K562 (cell line): ENCODE measurements around the gene SYNRG. TPM values are rescaled to one million over a fixed set of nuclear protein-coding genes. Genes with fewer than 3 reads are reported as not detected.

Experiments used
- C11orf30 ChIP-seq: fragments of 450-650 bp; IDR thresholded peaks from 2 replicates; pipeline ENCODE4 v1.6.1; 2016; ENCODE audit warnings: low read depth, mild to moderate bottlenecking
- FOXA1 ChIP-seq: fragments of 450-650 bp; IDR thresholded peaks from 2 replicates; pipeline ENCODE4 v1.6.1; 2016; ENCODE audit warnings: mild to moderate bottlenecking, borderline replicate concordance
- GABPA ChIP-seq: fragments of 200-800 bp; sonication (Bioruptor generic); conservative IDR thresholded peaks from 2 replicates; pipeline ENCODE4 v1.6.1; 2016; ENCODE audit warnings: low read depth, missing genetic modification characterization, missing compliant biosample characterization
- HIVEP1 ChIP-seq: fragments of 250-450 bp; sonication (Bioruptor Pico); IDR thresholded peaks from 2 replicates; pipeline ENCODE4 v1.4.0; 2020; ENCODE audit warnings: mild to moderate bottlenecking
- IRF2 ChIP-seq: sonication (generic); formaldehyde crosslinking; IDR thresholded peaks from 2 replicates; pipeline ENCODE4 v1.8.1; 2022; ENCODE audit warnings: mild to moderate bottlenecking, missing genetic modification reagents
- KDM2B ChIP-seq: fragments of 250-450 bp; sonication (Bioruptor Pico); IDR thresholded peaks from 2 replicates; pipeline ENCODE4 v1.8.0; 2021; ENCODE audit warnings: mild to moderate bottlenecking, moderate library complexity
- MTA3 ChIP-seq: fragments of 450-650 bp; formaldehyde crosslinking; IDR thresholded peaks from 2 replicates; pipeline ENCODE4 v1.6.1; 2017; ENCODE audit warnings: mild to moderate bottlenecking, borderline replicate concordance
- MTF1 ChIP-seq: fragments of 250-450 bp; sonication (Bioruptor Pico); IDR thresholded peaks from 2 replicates; pipeline ENCODE4 v1.9.0; 2021; ENCODE audit warnings: moderate library complexity, mild to moderate bottlenecking, inconsistent platforms, borderline replicate concordance
- NBN ChIP-seq: fragments of 450-650 bp; IDR thresholded peaks from 2 replicates; pipeline ENCODE4 v1.6.1; 2016; ENCODE audit warnings: low read depth, mild to moderate bottlenecking
- SMAD3 ChIP-seq: fragments of 450-650 bp; formaldehyde crosslinking; conservative IDR thresholded peaks from 2 replicates; pipeline ENCODE4 v1.4.0; 2020; ENCODE audit warnings: mild to moderate bottlenecking
- TBP ChIP-seq: optimal IDR thresholded peaks from 2 replicates; pipeline ENCODE3; 2011; ENCODE audit warnings: low read depth, low read length, improper control_type of control experiment
- TCF7L2 ChIP-seq: fragments of 150-350 bp; IDR thresholded peaks from 2 replicates; pipeline ENCODE4 v1.6.1; 2016; ENCODE audit warnings: low read depth, mild to moderate bottlenecking, low read length, moderate library complexity
- TRIM28 ChIP-seq: fragments of 450-650 bp; IDR thresholded peaks from 2 replicates; pipeline ENCODE4 v1.6.1; 2017
- ZBTB5 ChIP-seq: fragments of 450-650 bp; IDR thresholded peaks from 2 replicates; pipeline ENCODE4 v1.6.1; 2017; ENCODE audit warnings: antibody characterized with exemption
- ZBTB8A ChIP-seq: fragments of 450-650 bp; IDR thresholded peaks from 2 replicates; pipeline ENCODE4 v1.6.1; 2018; ENCODE audit warnings: mild to moderate bottlenecking, moderate library complexity; ENCODE audit not compliant: partially characterized antibody
- ZNF280B ChIP-seq: fragments of 250-450 bp; sonication (Bioruptor Pico); IDR thresholded peaks from 2 replicates; pipeline ENCODE4 v1.5.1; 2021; ENCODE audit warnings: mild to moderate bottlenecking
- ZNF324 ChIP-seq: fragments of 250-450 bp; sonication (Bioruptor Pico); IDR thresholded peaks from 2 replicates; pipeline ENCODE4 v1.4.0; 2020; ENCODE audit warnings: mild to moderate bottlenecking
- ZNF518B ChIP-seq: fragments of 250-450 bp; sonication (Bioruptor Pico); IDR thresholded peaks from 2 replicates; pipeline ENCODE4 v1.5.0; 2021; ENCODE audit warnings: mild to moderate bottlenecking, moderate library complexity
- ZNF583 ChIP-seq: fragments of 250-450 bp; sonication (Bioruptor Pico); IDR thresholded peaks from 2 replicates; pipeline ENCODE4 v1.4.0; 2020
- ZSCAN32 ChIP-seq: fragments of 450-650 bp; formaldehyde crosslinking; IDR thresholded peaks from 2 replicates; pipeline ENCODE4 v1.4.0; 2020; ENCODE audit warnings: mild to moderate bottlenecking, moderate library complexity
- ZZZ3 ChIP-seq: fragments of 450-650 bp; IDR thresholded peaks from 2 replicates; pipeline ENCODE4 v1.6.1; 2016; ENCODE audit warnings: antibody characterized with exemption, mild to moderate bottlenecking, moderate library complexity
- polyA plus RNA-seq, 8 experiments: library from polyadenylated mRNA; depleted of rRNA in 4 of 8; stranded (reverse) in 5 of 8; unstranded in 3 of 8; fragments of >200 nt; fragmentation: Nextera tagmentation in 2 of 8; fragmentation: Illumina TruSeq in 1 of 8; extraction: Ambion mirVana in 2 of 8; extraction: Trizol in 1 of 8; gene quantifications; 2 replicates each; pipeline versions ENCODE4 v1.2.1 to v1.2.3, GENCODE V29; 2011 to 2014; ENCODE audit warnings: inconsistent platforms in 1 of 8, missing spikeins in 1 of 8
- total RNA-seq, 7 experiments: library from RNA; depleted of rRNA in 6 of 7; stranded (reverse); fragments of >200 nt in 6 of 7; fragmentation: Illumina TruSeq in 2 of 7; extraction: Trizol in 2 of 7; gene quantifications; 2 replicates each; pipeline versions ENCODE4 v1.2.1 to v1.2.3, GENCODE V29; 2011 to 2021; ENCODE audit warnings: low replicate concordance in 1 of 7
- TF ChIP-seq, protein P1 (sequence below): IDR thresholded peaks from 2 replicates; pipeline ENCODE4 v1.6.1; 2016; ENCODE audit warnings: missing genetic modification characterization, missing compliant biosample characterization

The SYNRG gene
- total and polyA plus RNA-seq, 9 of the 15 experiments (the other 6 are each of a cell fraction or from before 2014, with no cell fraction given): 2.9 to 28.2 (median 15.1) TPM

- no peak for TF ChIP-seq TCF7L2
- no peak for TF ChIP-seq ZBTB5
- TF ChIP-seq KDM2B (CRISPR knock-in tag): no peak
- no peak for TF ChIP-seq ZNF280B (CRISPR knock-in tag)
- TF ChIP-seq FOXA1: no peak
- no peak for TF ChIP-seq MTF1
- peak; percentile 45; the same call in 1 of the 2 replicates for TF ChIP-seq NBN
- TF ChIP-seq, protein P1, sequence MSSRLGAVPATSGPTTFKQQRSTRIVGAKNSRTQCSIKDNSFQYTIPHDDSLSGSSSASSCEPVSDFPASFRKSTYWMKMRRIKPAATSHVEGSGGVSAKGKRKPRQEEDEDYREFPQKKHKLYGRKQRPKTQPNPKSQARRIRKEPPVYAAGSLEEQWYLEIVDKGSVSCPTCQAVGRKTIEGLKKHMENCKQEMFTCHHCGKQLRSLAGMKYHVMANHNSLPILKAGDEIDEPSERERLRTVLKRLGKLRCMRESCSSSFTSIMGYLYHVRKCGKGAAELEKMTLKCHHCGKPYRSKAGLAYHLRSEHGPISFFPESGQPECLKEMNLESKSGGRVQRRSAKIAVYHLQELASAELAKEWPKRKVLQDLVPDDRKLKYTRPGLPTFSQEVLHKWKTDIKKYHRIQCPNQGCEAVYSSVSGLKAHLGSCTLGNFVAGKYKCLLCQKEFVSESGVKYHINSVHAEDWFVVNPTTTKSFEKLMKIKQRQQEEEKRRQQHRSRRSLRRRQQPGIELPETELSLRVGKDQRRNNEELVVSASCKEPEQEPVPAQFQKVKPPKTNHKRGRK: no peak
- TF ChIP-seq ZSCAN32: no peak
- no peak for TF ChIP-seq ZZZ3
- TF ChIP-seq ZBTB8A: no peak
- no peak for TF ChIP-seq IRF2 (CRISPR knock-in tag)
- TF ChIP-seq TBP: peak; percentile 66
- no peak for TF ChIP-seq ZNF518B (CRISPR knock-in tag)
- TF ChIP-seq ZNF324 (CRISPR knock-in tag): no peak
- no peak for TF ChIP-seq HIVEP1 (CRISPR knock-in tag)
- peak; percentile 88 for TF ChIP-seq C11orf30
- TF ChIP-seq MTA3: no peak
- no peak for TF ChIP-seq TRIM28
- TF ChIP-seq SMAD3 (CRISPR knock-in tag): no peak
- TF ChIP-seq GABPA (tag): 0 out of 2 replicates have a peak, but pooled peaks have one; percentile 15
- TF ChIP-seq ZNF583 (CRISPR knock-in tag): no peak
Measured at GRCh38 chr17:37643118-37643766, 34.0 kb upstream of the SYNRG start, which contains the start of gene DDX52 (continued).
